Left lung (tissue), 10 donors: ENCODE measurements around the gene CMTR2. TPM values are rescaled to one million over a fixed set of nuclear protein-coding genes. Genes with fewer than 3 reads are reported as not detected.
"Not testable (repeated sequence)": the region's sequence is repeated elsewhere in the genome, so short reads cannot be mapped to it uniquely, and the experiment has no call there.

Experiments
- ATAC-seq: fragments of 200-7000 bp; cut with Tn5 transposase; one replicate; pipeline ENCODE4 v1.9.1; 2020; ENCODE audit warnings: moderate library complexity
- DNase-seq, 4 donors: peaks; one replicate each; pipeline ENCODE4 v3.0.0-alpha.2; 2013 to 2020
- H3K27ac ChIP-seq, 2 donors: fragments of 200-600 bp; sonication (generic) in 1 of 2; one replicate each; pipeline versions ENCODE4 v1.5.0 to v1.8.0; 2020 to 2021
- H3K27me3 ChIP-seq, 2 donors: fragments of 200-600 bp; sonication (generic) in 1 of 2; one replicate each; pipeline versions ENCODE4 v1.5.0 to v1.8.0; 2020 to 2021
- H3K36me3 ChIP-seq, 2 donors: fragments of 200-600 bp; sonication (generic) in 1 of 2; one replicate each; pipeline versions ENCODE4 v1.5.0 to v1.8.0; 2020 to 2021
- H3K4me1 ChIP-seq, 2 donors: fragments of 200-600 bp; one replicate each; pipeline ENCODE4 v1.8.0; 2021
- H3K4me3 ChIP-seq, 2 donors: fragments of 200-600 bp; sonication (generic) in 1 of 2; one replicate each; pipeline versions ENCODE4 v1.5.0 to v1.8.0; 2020 to 2021; ENCODE audit warnings: mild to moderate bottlenecking in 1 of 2
- H3K9me3 ChIP-seq, 2 donors: fragments of 200-600 bp; sonication (generic) in 1 of 2; one replicate each; pipeline versions ENCODE4 v1.5.0 to v1.8.0; 2020 to 2021
- CTCF ChIP-seq, 2 donors: fragments of 200-600 bp; sonication (generic) in 1 of 2; IDR thresholded peaks; one replicate each; pipeline versions ENCODE4 v1.5.0 to v1.8.0; 2021; ENCODE audit warnings: antibody characterized with exemption in 2 of 2
- intact Hi-C, 2 donors: fragments of 100-400 bp; cut with DNase I; formaldehyde crosslinking; loops; one replicate each; pipeline versions ENCODE4 v1.11.2 to v1.14.2; 2022
- polyA plus RNA-seq, 6 donors: library from polyadenylated mRNA; unstranded; fragments of 120-200 nt; gene quantifications; one replicate each; pipeline ENCODE4 v1.2.1, GENCODE V29; 2013; ENCODE audit not compliant: insufficient read length in 6 of 6
- total RNA-seq, 2 donors: library from RNA; stranded (reverse); fragmentation: NEBNext Ultra II Directional; extraction: Animal tissue kit (Norgen Biotek cat#: 25700); gene quantifications; one replicate each; pipeline ENCODE4 v1.2.1, GENCODE V29; 2021
- donor health status: DM: no; HTN: yes; CAD: no.
- donor health status: DM: no; HTN: no; CAD: no.

Gene CMTR2
- total and polyA plus RNA-seq, 8 donors: 16.4 to 48.8 (median 44.5) TPM

DNA sequence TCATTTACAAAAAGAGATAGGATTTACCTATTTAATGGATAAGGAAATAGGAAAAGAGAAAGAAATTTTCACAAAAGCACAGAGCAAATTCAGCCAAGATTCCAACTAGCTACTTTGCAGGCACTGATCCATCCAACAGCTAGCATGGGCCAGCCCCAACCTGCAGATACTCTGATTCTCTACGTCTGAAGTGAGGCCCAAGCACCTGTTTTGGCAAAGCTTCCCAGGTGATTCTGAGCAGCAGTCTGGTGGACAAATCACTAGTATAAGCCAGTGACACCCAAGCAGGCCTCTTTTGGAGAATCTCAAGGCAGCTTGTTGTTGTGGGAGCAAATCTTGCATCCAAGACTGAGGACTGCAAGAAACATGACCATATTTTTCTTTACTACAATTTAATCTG, 48.4 kb upstream of the CMTR2 start:
- H3K4me3 ChIP-seq: no peak overlapping the region
- intact Hi-C loops: no loop called here
- H3K27me3 ChIP-seq: peaks cover 0 to 12% of the 10 kb centered on the region in 2 donors
- H3K36me3 ChIP-seq: no peaks in the 10 kb centered on the region
- no peaks in the 10 kb centered on the region for H3K4me1 ChIP-seq
- ATAC-seq: no peak
- TF ChIP-seq CTCF (IDR thresholded peaks at IDR 0.05): no peak
- no peak for DNase-seq
- no peaks in the 10 kb centered on the region for H3K9me3 ChIP-seq
- no peak overlapping the region for H3K27ac ChIP-seq

DNA sequence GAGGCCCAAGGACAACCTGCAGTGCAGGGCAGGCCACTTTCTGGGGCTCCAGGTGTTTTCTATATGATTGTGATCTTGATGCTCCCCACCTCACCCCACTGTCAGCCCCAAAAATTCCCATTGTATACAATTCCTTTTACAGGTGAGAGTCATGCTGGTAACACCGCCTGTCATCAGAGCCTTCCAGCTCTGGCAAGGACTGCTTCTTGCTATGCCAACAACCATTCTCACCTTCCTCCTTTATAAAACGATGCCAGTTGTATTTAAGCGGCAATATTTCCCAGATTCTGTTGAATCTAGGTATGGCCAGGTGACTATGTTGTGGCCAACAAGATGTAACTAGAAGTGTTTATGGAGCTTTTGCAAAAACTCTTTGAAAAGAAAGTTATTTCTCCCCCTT, 38.9 kb upstream of the CMTR2 start:
- Histone ChIP-seq H3K27ac (no peak overlapping the region), H3K9me3 (peaks cover 0 to 5% of the 10 kb centered on the region in 2 donors), H3K27me3 (no peaks in the 10 kb centered on the region), H3K4me3 (no peak overlapping the region), H3K36me3 (no peaks in the 10 kb centered on the region), H3K4me1 (no peaks in the 10 kb centered on the region)
- ATAC-seq (no peak), DNase-seq (no peak)
- intact Hi-C loops: no loop called here
- TF ChIP-seq CTCF (IDR thresholded peaks at IDR 0.05): no peak

- no peaks in the 10 kb centered on the region for H3K27me3 ChIP-seq
- no peak overlapping the region for H3K27ac ChIP-seq
- no peak for DNase-seq
- H3K9me3 ChIP-seq: peaks cover 0 to 5% of the 10 kb centered on the region in 2 donors
- H3K36me3 ChIP-seq: no peaks in the 10 kb centered on the region
- no peak overlapping the region for H3K4me3 ChIP-seq
- TF ChIP-seq CTCF (IDR thresholded peaks at IDR 0.05): no peak
- no peak for ATAC-seq
- no peaks in the 10 kb centered on the region for H3K4me1 ChIP-seq
- intact Hi-C loops: no loop called here
Observed at GRCh38 chr16:71327720-71328119, 38.5 kb upstream of the CMTR2 start.

DNA sequence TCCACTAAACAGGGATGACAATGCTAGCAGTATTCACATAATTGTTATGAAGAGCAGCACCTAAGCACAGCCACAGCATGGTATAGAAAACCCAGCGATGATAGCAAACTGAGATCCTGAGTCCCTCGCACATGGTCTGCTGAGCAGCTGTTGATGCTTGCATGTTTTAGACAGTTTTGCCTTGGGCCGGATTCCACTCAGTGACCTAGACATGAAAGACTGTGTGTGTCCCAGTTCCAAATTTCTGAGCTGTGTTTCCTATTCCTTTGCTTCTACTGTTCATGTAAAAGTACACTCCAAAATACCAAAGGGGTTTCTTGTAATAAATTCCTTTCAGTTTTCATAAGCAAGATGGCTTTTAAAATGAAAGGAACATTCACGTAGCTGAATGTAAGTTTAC, 30.8 kb upstream of the CMTR2 start:
- no peak for DNase-seq
- Histone ChIP-seq H3K27me3 (no peaks in the 10 kb centered on the region), H3K4me3 (no peak overlapping the region), H3K9me3 (no peaks in the 10 kb centered on the region), H3K4me1 (no peaks in the 10 kb centered on the region), H3K36me3 (no peaks in the 10 kb centered on the region), H3K27ac (no peak overlapping the region)
- no peak for TF ChIP-seq CTCF (IDR thresholded peaks at IDR 0.05)
- intact Hi-C loops: no loop called here
- ATAC-seq: no peak

DNA sequence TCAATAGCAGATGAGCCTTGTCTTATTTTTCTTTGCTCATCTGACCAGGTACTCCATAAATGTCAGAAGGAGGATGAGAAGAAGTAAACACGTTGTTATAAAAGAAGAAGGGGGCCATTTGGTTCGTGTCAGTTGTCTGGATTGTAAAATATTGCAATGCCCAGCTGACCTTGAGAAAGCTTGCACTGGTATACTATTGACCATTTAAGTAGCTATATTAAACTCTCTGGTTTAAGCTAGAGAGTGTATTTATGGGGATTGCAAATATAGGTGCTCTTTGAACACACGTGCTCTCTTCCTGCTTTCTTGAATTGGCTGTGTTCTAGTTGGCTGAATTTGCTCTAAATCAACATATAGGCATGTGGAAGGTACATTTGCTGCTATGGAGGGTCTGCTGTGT, 26.1 kb upstream of the CMTR2 start:
- ATAC-seq: no peak
- no peak for TF ChIP-seq CTCF (IDR thresholded peaks at IDR 0.05)
- Histone ChIP-seq H3K36me3 (no peaks in the 10 kb centered on the region), H3K4me3 (no peak overlapping the region), H3K27me3 (peaks cover 0 to 7% of the 10 kb centered on the region in 2 donors), H3K9me3 (no peaks in the 10 kb centered on the region), H3K27ac (no peak overlapping the region), H3K4me1 (no peaks in the 10 kb centered on the region)
- intact Hi-C loops: no loop called here
- DNase-seq: no peak

DNA sequence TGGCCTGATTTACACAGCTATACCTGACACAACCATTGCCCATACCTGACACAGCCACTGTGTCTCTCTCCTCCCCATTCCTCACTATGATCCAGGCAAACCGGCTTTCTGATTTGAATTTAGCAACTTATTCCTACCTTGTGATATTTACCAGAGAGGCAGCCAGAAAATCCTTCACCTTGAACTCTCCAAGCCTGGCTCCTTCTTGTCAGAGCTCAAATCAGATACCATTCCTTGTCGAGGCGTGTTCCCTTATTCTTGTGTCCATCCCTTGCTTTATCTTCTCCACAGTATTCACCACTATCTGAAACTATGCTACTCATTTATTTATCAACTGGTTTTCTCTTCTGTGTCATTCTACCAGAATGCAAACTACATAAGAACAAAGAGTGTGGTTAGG, 24.4 kb upstream of the CMTR2 start:
- peaks cover 0 to 13% of the 10 kb centered on the region in 2 donors for H3K27me3 ChIP-seq
- ATAC-seq, H3K9me3 ChIP-seq, intact Hi-C loops, DNase-seq, H3K27ac ChIP-seq, H3K4me1 ChIP-seq, H3K4me3 ChIP-seq, H3K36me3 ChIP-seq: not testable (repeated sequence)
